ENCODE results near the gene SDK2. TPM values are rescaled to one million over a fixed set of nuclear protein-coding genes. Genes with fewer than 3 reads are reported as not detected.

SDK2 gene
- total and polyA plus RNA-seq, 2 of the 4 experiments (the other 2 are of a cell fraction): under 0.01 to 0.03 TPM

- Histone ChIP-seq H3K14ac (replicated peaks; ENCODE audit: low read depth, low read length) (no peak overlapping the region), H3K27ac (ENCODE audit: insufficient read depth, low read length) (no peak overlapping the region), H3K27me3 (ENCODE audit: control insufficient read depth, insufficient read depth, low read length) (no peaks in the 10 kb centered on the region), H3K9me3 (ENCODE audit: control insufficient read depth, insufficient read depth, low read length) (no peaks in the 10 kb centered on the region), H3K9ac (ENCODE audit: low read depth, low read length) (no peak overlapping the region), H2AK5ac (ENCODE audit: low read depth, low read length) (no peak overlapping the region), H3K4me1 (ENCODE audit: control insufficient read depth, insufficient read depth, low read length) (no peaks in the 10 kb centered on the region), H3K79me1 (ENCODE audit: low read depth in 1 of 2, low read length in 2 of 2) (no peaks in the 10 kb centered on the region), H2BK120ac (ENCODE audit: low read depth, low read length) (no peak overlapping the region), H2AK9ac (replicated peaks; ENCODE audit: low read depth, low read length, poor library complexity) (no peak overlapping the region), H2BK20ac (ENCODE audit: low read depth, low read length) (no peak overlapping the region), H3K23ac (ENCODE audit: low read depth, low read length) (no peak overlapping the region), H3K56ac (ENCODE audit: extremely low read depth, insufficient read depth, low read length) (no peak overlapping the region), H3K4ac (ENCODE audit: low read depth, low read length) (no peak overlapping the region), H4K20me1 (ENCODE audit: insufficient read depth, low read length) (no peaks in the 10 kb centered on the region), H2BK15ac (ENCODE audit: low read depth, low read length) (no peak overlapping the region), H4K91ac (ENCODE audit: insufficient read depth, low read depth, low read length) (no peak overlapping the region), H4K8ac (ENCODE audit: low read depth in 2 of 2, low read length in 2 of 2) (no peak overlapping the region), H4K5ac (ENCODE audit: low read depth, low read length) (no peak overlapping the region), H2AFZ (replicated peaks; ENCODE audit: low read length, poor library complexity) (no peak overlapping the region), H3K36me3 (ENCODE audit: control insufficient read depth, insufficient read depth, low read length) (no peaks in the 10 kb centered on the region), H3K4me3 (ENCODE audit: insufficient read depth, low read depth, low read length) (no peak overlapping the region), H3K9me1 (ENCODE audit: insufficient read depth, low read length) (no peaks in the 10 kb centered on the region), H3K18ac (ENCODE audit: low read depth, low read length) (no peak overlapping the region), H2BK5ac (ENCODE audit: low read depth, low read length, poor library complexity, severe bottlenecking) (no peak overlapping the region), H3K4me2 (ENCODE audit: low read depth, low read length) (no peak overlapping the region)
- in situ Hi-C loops (cut with MboI; ENCODE audit: low sequenced_read_pairs): loop anchor here (10.0 to 25.0 kb wide), 2 partner anchors 278 to 741 kb away; no protein-coding TSS in a partner anchor
- ChIA-PET CTCF (no interaction called here), POLR2A (ENCODE audit: unreplicated experiment) (no interaction called here)
- BruUV-seq (replicated peaks): no TSS peak
- WGBS, 2 experiments (ENCODE audit: extremely low coverage in 2 of 2, insufficient read length in 1 of 2): no CpG with 5 or more reads among the region's 8 CpGs
- no peak for ATAC-seq (ENCODE audit: low read depth)
- DNase-seq: no peak
- dilution Hi-C loops (cut with HindIII; ENCODE audit: low sequenced_read_pairs, unreplicated experiment): no loop called here
- TF ChIP-seq MAZ (IDR thresholded peaks at IDR 0.05; ENCODE audit: borderline replicate concordance, low read depth, low read length): no peak
- no peak for TF ChIP-seq CTCF (conservative IDR thresholded peaks at IDR 0.05; ENCODE audit: low read depth, low read length)
- TF ChIP-seq ELK1 (IDR thresholded peaks at IDR 0.05; ENCODE audit: borderline replicate concordance, low read depth, low read length): no peak
- no peak for TF ChIP-seq SMC3 (IDR thresholded peaks at IDR 0.05; ENCODE audit: low read depth, low read length)
- TF ChIP-seq RAD21 (IDR thresholded peaks at IDR 0.05; ENCODE audit: low read length): no peak
- no peak for TF ChIP-seq BHLHE40 (IDR thresholded peaks at IDR 0.05; ENCODE audit: low read depth, low read length)
- no peak for TF ChIP-seq USF2 (IDR thresholded peaks at IDR 0.05; ENCODE audit: low read depth, low read length)
- no peak for TF ChIP-seq FOS (IDR thresholded peaks at IDR 0.05; ENCODE audit: low read depth, low read length)
- TF ChIP-seq NFE2L2 (IDR thresholded peaks at IDR 0.05; ENCODE audit: low read depth, low read length): no peak
- TF ChIP-seq RCOR1 (IDR thresholded peaks at IDR 0.05; ENCODE audit: insufficient replicate concordance, low read length): no peak
- intact Hi-C loops (cut with micrococcal nuclease): no loop called here
Measured at GRCh38 chr17:73434154-73434553, 210.1 kb downstream of the SDK2 start.
